EL (cell line): ENCODE results near the gene AKAP10.
A peak's percentile ranks its signal among the peaks of the same experiment; 100 is the strongest.
"Not testable (repeated sequence)": the region's sequence is repeated elsewhere in the genome, so short reads cannot be mapped to it uniquely, and the experiment has no call there.

ENCODE experiments used
- DNase-seq: peaks from one replicate; pipeline ENCODE4 v3.0.0-alpha.2; 2016

Gene AKAP10, protein sequence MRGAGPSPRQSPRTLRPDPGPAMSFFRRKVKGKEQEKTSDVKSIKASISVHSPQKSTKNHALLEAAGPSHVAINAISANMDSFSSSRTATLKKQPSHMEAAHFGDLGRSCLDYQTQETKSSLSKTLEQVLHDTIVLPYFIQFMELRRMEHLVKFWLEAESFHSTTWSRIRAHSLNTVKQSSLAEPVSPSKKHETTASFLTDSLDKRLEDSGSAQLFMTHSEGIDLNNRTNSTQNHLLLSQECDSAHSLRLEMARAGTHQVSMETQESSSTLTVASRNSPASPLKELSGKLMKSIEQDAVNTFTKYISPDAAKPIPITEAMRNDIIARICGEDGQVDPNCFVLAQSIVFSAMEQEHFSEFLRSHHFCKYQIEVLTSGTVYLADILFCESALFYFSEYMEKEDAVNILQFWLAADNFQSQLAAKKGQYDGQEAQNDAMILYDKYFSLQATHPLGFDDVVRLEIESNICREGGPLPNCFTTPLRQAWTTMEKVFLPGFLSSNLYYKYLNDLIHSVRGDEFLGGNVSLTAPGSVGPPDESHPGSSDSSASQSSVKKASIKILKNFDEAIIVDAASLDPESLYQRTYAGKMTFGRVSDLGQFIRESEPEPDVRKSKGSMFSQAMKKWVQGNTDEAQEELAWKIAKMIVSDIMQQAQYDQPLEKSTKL

DNA sequence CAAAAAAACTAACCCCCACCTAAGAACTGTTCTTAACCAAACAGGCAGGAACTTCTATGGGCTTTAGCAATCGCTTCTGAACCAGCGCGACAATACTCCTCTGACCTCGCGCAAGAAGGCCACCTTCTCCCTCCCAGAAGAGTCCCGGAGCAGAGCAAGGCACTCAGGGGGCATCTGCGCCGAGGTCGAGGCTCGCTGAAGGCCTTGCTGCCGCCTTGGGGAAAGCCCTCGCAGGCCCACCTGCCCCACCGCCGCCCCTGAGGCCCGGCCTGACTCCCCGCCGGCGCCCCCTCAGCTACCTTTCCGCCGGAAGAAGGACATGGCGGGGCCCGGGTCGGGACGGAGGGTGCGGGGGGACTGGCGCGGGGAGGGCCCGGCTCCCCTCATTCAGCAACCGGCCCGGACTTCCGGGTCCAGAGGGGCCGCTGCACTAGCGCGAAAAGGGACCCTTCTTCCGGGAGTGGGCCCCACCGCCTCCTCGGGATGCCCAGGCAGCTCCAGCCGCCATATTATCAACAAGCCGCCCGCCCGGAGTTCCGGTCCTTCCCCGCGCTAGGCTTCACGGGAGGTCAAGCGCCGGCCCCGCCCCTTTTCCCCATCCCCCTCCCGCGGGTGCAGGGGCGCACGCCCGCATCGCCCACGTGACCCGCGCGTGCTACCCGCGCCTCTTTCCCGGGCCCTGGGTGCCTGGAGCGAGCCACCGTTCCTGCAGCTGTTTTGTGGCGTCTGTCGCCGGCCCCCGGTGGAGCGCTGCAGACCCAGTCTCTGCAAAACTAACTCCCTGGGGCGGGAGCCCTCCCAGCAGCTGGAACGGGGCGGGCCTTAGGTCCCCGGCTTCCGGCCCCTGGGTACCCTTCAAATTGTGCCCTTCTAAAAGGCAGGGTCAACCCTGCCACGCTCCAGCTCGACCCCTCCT, at the start of gene AKAP10:
AKAP10 (minus strand) TSS at position 536 of the 916 bp plus-strand sequence; CDS start at position 387, 149 bp downstream.
- peak; percentile 89 for DNase-seq

DNA sequence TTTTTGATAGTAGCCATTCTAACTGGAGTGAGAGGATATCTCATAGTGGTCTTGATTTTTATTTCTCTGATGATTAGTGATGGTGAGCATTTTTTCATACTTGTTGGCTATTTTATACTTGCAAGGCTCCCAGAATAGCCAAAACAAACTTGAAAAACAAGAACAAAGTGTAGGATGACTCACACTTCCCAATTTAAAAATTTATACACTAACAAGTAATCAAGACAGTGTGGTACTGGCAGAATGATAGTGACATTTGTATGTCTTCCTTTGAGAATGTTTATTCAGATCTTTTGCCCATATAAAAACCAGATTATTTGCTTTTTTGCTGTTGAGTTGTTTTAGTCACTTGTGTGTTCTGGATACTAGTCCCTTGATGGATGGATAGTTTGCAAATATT, 49.3 kb upstream of the AKAP10 start:
- no peak for DNase-seq

DNA sequence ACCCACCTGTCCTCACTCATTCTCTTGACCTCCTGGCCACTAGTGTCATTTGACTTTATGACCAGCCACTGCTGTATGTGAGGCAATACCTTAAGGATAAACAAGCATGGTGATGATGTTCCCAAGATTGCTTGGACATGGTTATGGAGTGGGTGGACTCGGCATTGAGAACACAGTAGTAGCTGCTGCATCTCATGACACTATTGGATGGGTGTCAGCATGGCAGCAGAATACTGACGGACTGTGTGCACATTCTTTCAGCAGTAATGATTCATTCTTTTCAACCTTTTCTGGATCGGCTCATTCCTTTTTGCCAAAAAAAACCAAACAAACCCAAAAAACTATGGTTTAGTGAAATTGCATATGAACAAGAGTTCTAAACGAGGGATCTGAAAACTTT, 45.1 kb upstream of the AKAP10 start:
- DNase-seq, result no peak

DNA sequence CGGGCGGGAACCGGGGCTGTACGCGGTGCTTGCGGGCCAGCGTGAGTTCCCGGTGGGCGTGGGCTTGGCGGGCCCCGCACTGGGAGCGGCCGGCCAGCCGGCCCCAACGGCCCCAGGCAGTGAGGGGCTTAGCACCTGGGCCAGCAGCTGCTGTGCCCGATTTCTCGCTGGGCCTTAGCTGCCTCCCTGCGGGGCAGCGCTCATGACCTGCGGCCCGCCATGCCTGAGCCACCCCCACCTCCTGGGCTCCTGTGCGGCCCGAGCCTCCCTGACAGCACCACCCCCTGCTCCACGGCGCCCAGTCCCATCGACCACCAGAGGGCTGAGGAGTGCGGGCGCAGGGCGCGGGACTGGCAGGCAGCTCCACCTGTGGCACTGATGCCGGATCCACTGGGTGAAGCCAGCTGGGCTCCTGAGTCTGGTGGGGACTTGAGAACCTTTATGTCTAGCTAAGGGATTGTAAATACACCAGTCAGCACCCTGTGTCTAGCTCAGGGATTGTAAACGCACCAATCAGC, 38.9 kb upstream of the AKAP10 start:
- DNase-seq, result not testable (repeated sequence)

DNA sequence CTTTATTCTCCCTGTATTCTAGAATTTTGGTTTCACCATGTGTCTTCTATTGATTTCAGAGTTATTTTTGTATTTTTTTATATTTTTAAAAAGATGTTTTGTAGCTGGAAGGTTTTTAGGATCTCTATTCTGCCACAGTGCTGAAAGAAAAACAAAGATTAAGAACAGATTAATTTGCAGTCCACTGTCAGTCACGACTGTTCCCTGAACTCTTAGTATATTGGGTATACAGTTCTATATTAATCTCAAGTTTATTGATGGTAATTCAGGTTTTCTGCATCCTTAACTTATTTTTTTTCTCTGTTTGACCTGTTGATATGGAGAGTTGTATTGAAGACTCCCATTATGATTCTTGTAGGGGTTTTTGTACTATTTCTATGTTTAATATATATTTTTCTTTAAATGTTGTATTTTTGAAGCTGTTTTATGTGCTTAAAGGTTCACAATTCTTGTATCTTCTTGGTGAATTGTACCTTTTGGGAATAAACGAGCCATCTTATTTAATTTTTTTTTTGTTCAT, 34.4 kb upstream of the AKAP10 start:
- no peak for DNase-seq

DNA sequence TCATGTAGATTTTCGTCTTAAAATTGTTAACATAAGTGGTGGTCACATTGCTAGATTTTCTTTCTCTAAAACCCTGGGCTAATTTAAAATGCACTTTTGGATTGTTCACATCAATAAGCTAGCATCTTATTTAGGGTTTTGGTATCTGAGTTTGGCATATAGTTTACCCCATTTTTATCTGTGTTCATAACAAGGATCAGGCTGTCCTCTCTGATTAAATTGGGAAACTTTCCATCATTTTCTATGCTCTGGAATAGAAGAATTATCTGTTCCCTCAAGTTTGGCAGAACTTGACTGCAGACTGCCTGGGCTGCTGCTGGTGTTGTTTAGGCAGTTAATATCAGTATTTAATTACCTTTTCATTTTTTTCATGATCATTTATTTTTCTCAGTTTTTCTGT, 33.3 kb upstream of the AKAP10 start:
- DNase-seq, result no peak

DNA sequence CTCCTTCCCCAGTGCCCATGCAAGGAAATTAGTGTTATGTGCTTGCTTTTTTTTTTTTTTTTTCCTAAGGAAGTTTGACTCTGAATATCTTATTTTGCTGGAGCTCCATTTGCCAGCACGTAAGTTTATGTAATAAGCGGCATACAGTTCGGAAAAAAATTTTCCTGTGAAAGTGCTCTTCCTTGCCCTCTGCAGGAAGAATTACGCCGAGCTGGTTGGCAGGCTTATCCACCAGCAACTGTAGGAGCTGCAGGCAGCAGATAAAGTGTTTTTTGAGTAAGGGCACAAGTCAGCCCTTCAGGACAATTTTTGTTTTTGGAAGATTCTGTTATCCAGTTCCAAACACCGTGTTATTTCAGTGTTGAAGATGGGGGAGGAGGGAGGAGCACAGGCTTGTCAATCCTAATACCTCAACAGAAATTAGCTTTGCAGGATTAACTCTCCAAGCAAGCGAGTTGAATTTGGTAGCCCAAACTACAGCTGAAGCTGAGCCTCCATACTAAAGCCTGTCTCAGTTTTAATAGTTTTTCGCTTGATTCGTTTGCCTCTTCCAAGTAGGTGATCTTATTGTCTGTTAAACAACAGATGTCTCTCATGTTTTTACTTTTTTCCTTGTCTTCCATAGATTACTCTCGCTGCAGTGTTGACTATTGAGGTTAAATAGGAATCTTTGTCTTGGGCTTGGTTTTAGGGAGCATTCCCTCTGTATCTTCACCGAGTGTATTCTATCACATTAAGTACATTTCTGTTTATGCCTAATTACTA, 32.7 kb upstream of the AKAP10 start:
- DNase-seq, result peak; percentile 58

DNA sequence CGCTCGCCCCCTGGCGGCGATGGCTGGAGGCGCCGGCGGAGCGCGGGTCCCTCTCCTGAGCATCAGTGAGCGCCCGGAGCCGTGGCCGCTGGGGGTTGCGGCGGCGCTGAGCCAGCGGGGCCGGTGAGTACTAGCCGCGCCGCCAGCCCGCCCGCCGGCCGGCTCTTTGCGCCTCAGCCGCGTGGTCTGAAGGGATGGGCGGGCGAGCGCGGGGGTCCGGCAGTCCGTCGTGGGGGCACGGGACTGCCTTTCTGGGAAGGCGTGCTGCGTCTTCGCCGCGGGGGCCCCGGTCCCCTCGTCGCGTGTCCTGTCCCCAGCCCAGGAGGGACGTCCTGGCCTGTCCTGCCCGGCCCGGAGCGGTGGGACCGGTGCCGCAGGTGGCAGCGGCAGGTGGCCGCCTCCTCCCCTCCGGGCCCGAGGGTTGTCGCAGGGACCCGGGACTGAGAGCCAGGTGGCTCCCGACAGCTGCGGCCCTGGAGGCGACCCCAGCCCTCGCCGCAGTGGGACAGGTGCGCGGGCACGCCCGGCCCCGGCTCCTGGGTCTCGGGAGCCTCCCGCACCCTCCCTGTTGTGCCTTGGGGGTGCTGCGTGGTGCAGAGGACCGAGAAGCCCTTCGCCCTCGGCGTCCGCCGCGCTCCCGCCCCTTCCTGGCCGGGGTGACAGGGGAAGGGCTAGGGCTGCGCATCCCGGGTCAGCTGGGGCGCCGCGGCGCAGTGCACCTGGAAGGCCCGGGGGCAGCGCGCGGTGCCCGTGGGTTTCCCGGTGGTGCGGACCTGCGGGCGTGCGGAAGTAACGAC, 31.9 kb upstream of the AKAP10 start, which contains the start of gene SPECC1:
SPECC1 (plus strand) TSS at position 58 of the 797 bp plus-strand sequence. CDS start 87,293 bp downstream, outside the sequence.
- peak; percentile 74 for DNase-seq

DNA sequence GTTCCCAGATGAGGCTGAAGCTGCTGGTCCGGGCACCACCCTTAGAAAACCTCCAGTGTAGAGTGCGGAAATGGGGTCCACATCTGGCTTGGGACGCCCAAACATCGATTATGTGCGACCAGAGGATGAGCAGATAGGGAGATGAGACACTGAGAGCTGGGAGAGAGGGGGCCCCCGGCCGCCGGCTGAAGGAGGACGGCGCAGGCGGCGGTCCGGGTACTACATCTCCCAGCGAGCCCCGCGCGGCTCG, 31.3 kb upstream of the AKAP10 start:
- no peak for DNase-seq

DNA sequence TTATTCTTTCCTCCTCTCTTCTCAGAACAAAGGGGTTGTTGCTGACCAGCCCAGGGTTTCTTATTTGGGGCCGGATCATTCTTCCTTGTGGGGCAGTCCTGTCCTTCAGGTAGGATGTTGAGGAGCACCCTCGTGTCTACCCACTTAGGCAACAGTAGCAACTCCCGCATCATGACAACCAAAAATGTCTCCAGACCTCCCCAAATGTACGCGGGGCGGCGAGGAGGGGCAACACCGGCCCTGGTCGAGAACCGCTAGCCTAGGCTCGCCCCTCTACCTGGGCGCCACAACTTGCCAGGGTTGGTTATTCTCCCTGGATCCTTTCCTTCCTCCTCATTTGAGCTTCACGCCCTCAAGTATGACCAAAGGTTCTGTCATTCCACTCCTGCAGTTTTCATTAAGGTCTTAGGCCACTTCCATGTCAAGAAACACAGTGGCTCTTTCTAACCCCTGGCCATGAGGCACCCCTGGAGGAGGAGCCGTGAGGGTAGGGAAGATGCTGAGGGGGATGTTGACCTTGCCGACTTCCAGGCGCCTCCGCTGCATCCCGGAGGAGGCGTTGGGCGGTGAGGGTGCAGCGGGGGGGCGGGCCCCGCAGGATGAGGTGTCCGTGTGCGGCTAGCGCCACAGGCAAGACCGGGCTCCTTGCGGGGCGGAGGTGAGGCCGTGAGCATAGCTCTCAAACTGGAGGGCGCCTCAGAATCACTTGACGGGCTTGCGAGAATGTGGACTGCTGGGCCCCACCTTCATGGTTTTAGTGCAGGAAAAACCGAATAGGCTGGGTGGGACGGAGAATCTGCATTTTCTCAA, 30.8 kb upstream of the AKAP10 start:
- peak; percentile 32 for DNase-seq

DNA sequence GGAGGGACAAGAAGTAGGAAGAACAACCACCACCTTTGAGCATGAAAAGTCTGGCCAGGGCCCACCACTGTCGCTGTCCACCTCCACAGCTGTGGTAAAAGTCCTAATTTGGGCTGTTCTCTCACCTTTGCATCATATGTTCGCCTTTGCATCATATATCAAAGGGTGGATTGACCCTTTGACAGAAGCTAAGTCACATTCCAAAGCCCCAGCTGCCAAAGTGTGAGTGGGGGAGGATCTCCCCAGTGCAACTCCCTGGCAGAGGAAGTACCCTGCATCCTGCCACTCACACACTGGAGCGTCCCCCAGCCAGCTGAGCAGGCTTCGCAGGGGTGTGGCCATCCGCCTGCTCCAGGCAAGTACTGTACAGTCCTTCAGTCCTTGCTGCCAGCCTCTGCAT, 18.9 kb upstream of the AKAP10 start:
- no peak for DNase-seq

DNA sequence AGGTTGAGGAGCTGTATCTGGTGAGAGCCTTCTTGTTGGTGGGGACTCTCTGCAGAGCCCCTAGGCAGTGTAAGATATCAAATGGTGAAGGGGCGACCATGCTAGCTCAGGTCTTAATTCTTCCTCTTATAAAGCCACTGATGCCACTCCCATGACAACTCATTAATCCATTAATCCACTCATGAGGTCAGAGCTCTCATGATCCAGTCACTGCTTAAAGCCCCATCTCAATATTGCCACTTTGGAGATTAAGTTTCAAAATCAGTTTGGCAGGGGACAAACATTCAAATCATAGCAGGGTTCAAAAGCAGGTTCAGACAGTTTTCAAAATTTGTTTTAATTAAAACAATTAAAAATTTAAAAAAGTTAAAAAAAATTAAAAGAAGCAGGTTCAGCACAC, 18.5 kb upstream of the AKAP10 start:
- DNase-seq, result no peak

DNA sequence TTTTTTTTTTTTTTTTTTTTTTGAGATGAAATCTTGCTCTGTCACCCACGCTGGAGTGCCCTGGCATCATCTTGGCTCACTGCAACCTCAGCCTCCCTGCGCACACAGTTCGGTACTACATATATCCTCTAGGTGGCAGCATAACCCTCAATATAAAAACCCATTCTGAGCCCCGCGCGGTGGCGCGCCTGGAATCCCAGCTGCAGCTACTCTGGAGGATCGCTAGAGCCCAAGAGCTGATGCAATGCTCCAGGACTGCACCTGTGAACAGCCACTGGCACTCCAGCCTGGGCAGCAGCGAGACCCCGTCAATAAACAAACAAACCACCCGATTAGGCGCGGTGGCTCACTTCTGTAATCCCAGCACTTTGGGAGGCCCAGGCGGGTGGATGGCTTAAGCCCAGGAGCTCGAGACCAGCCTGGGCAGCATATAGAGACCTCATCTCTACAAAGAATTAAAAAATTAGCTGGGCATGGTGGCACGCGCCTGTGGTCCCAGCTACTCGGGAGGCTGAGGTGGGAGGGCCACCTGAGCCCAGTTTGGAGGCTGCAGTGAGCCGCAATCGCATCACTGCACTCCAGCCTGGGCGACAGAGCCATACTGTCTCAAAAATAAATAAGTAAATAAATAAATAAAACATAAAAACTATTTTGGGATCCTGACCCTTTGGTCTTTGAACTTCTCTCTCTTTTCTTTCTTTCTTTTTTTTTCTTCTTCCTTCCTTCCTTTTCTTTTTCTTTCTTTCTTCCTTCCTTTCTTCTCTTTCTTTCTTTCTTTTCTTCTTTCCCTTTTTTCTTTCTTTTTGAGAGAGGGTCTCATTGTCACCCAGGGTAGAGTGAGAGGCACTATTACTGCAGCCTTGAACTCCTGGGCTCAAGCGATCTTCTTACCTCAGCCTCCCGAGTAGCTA, 15.4 kb upstream of the AKAP10 start:
- peak; percentile 84 for DNase-seq

DNA sequence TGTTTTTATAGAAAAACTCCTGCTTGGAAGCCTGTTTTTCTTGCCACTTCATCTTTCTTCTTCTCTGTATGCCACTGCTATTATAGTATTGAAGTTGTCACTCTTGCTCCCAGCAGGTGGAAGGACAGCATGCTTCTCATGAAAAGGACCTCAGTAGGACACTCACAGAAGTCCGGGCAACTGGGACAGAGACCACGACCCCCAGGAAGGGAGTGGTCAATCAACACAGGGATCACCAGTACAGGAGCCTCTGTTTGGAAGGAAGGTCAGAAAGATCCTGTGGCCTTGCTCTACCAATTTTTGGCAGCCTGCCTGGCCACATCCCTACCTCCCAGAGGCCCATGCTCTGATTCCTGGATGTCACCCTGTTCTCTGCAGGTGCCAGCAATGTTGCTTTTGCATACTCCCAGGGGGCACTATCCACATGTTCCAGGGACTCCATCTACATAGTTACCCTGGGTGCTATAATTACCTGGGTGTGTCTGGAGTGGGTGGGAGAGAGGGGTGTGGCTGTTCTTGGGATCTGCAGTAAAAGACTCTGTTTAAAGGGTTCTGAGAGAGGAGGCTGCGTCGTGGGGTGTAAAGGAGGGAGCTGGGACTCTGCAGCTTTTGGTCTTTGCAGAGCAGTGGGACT, 13.7 kb upstream of the AKAP10 start:
- DNase-seq, result no peak

DNA sequence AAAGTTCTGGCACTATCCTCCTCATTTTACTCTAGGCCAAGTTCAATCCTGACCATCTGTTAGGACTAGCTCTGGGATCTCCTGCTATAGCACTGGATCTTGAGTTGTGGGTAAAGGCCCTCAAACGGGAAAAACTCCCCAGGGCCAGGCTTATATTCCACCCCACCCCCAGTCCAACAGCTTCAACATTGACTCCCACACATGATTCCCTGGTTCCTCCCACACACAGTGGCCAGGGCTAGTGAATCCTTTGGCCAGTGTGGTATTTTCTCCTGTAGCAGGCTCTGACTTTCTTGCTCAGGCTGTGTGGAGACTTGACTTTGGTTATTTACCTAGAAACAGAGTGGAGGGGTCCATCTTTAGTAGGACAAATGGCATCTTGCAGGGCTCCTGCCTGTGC, 10.3 kb upstream of the AKAP10 start:
- no peak for DNase-seq

DNA sequence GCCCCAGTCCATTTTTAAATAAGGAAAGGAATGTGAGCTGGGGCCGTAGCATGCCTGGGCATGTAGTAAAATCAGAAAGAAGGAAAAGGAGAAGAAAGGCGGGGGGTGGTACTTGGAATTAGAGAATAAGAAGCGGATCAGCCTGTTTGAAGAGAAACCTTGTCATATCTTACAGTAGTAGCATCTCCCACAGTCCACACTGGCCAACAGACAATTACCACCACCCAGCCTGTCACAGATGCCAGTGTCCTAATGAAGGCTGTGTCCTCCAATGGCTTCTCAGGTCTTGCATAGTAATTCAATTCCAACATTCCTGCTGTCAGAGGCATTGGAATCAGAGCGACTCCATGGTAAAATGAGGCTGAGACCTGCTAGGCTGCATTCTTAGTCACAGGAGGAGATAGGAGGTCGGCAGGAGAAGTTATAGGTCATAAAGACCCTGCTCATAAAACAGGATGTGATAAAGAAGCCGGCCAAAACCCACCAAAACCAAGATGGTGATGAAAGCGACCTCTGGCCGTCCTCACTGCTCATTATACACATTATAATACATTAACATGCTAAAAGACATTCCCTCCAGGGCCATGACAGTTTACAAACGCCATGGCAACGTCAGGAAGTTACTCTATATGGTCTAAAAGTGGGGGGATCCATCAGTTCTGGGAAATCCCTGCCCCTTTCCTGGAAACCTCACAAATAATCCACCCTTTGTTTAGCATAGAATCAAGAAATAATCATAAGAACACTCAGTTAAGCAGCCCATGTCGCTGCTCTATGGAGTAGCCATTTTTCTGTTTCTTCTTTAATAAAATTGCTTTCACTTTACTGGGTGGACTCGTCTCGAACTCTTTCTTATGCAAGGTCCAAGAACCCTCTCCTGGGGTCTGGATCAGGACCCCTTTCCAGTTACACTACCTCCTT, 9.6 kb upstream of the AKAP10 start:
- DNase-seq, result no peak

DNA sequence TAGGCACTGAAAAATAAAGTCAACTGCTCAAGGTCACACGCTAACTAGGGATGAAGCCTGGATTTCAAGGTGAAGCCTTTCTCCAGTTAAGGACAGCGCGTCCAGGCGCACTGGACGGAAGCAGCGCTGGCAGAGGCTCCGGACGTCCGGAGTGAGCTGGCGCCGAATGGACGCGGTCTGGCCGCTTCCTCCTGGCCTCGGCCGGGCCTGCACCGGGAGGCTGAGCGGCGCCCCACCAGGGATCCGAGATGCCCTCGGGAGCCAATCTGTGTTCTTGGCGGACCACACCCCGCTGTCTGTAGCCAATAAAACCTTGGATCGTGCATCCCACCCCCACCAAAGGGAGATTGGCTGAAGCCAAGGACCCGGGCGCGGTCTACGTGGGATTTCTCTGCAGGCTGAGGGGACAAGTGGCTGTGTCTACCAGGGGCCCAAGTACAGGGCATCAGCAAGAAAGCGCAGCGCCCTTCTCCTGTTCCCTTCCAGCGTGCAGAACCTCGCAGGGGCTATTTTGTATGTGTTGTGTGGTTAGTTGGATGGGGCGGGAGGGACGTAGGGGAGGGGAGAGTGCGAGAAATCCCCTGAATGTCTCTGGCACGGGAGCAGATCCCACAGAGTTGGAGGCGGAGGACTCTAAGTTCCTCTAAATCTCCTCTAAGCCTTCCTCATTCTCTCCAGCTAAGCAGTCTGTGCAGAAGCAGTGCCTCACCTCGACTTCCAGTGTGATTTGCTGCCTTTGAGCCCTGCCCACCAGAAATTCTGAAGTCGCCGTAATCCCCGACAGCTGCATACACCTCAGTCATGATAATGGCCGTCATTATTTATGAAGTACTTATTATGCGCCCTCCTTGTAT, 2.5 kb upstream of the AKAP10 start:
- no peak for DNase-seq
